Stimulated activated CD8-positive, alpha-beta memory T cell treated with anti-CD3 and anti-CD28 coated beads, Interleukin-15, amount 100 ng/mL, for 24 hours (primary cell): ENCODE data around the gene RELT.

Source experiments
- DNase-seq: peaks from one replicate; pipeline ENCODE4 v3.0.0-alpha.2; 2020; ENCODE audit warnings: low read depth

The RELT gene

DNA sequence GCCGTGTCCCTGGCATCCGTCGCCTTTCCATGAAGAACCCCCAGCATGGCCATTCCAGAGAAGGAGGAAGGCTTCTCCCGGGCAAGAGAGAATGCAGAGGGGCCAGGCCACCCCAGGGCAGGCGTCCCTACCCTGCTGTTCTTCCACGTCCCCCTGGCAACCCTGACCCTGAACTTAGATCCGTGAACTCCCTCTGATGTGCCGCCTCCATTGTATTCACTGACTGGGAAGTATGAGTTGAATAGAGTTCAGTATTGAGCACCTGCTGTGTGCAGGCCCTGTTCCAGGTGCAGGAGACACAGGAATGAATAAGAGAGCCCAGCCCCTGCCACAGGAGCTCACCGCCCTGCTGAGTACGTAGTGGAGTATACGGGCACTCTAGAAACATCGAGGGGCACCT, 29.1 kb upstream of the RELT start:
- no peak for DNase-seq

DNA sequence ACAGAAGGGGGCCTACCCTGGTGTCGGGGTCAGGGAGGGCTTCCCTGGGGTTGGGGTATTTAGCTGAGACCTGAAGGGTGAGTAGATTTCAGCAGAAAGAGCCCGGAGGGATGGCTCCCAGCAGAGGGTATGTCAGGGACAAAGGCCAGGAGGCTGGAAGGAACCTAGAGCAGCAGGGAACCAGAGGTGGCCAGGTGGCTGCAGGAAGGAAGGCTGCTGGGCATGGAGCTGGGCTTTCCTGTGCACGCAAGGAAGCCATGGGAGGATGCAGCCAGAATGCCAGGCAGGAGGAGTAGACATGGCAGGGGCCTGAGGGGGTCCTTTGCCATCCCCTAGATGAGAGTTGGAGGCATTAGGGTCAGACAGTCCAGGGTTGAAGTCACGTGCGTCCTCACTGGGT, 27.4 kb upstream of the RELT start:
- DNase-seq, result no peak

- no peak for DNase-seq
These were observed 26.6 kb upstream of the RELT start for GRCh38 chr11:73349633-73350032.

DNA sequence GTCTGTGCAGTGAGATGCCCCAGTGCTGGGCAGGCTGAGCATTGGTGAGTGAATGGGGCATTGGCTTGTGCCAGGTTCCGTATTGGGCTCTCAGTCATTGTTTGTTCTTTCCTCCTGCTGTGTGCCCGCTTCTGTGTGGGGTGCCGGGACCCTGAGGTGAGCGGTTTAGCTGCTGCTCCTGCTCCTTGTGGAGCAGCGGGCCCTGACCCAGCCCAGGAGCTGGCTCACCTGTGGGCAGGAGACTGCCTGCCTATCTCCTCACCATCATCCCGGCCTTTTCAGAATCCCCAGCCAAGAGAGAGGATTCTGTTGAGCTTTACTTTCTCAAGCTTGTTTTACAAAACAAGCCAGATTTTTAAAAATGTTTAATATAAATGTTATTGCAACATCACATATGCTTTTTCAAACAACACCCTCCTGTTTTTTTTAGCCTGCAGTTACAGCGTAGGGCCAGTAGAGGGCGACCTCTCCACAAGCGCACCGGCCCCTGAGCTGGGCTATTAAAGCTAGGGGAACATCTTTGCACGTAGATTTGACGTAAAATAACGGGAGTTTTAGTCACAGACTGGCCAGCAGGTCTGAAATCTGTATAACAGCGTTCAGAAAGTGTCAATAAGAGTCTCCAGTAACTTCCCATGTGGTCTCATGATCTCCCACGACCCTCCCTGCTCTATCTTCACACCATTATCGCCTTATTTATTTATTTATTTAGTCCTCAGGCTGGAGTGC, 25.1 kb upstream of the RELT start:
- DNase-seq, result no peak

DNA sequence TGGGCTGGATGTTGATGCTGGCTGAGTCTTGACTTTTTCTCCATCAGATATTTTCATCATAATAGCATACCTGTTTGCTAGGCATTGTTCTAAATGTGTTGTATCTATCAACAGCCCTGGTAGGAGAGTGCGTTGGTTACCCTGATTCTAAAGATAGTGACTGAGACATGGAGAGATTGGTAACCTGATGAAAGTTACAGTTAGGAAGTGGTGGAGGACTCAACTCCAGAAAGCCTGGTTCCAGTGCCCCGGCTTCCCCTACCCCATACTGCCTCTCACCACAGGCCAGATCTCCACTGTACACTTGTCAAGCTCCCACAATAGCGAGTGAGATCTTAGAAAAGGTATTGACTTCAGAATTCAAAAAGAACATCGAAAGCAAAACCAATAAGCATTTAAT, 22.8 kb upstream of the RELT start:
- no peak for DNase-seq

DNA sequence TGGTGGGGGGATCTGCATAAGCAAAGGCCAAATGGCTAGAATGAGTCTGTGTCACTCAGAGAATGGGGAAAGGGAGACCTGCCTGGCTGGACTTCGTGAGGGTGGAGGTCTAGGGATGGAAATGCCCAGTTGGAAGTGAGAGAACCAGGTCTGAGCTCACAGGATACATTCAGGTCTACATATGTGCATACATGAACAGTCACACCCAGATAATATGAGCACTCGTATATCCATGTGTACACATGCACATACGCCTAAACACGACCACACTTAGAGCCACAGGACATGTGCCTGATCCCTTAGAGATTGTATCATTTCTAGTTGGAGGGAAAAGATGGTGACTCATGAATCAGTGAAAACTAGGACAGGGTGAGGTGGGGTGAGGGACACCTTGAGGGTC, 21.1 kb upstream of the RELT start:
- DNase-seq, result no peak

DNA sequence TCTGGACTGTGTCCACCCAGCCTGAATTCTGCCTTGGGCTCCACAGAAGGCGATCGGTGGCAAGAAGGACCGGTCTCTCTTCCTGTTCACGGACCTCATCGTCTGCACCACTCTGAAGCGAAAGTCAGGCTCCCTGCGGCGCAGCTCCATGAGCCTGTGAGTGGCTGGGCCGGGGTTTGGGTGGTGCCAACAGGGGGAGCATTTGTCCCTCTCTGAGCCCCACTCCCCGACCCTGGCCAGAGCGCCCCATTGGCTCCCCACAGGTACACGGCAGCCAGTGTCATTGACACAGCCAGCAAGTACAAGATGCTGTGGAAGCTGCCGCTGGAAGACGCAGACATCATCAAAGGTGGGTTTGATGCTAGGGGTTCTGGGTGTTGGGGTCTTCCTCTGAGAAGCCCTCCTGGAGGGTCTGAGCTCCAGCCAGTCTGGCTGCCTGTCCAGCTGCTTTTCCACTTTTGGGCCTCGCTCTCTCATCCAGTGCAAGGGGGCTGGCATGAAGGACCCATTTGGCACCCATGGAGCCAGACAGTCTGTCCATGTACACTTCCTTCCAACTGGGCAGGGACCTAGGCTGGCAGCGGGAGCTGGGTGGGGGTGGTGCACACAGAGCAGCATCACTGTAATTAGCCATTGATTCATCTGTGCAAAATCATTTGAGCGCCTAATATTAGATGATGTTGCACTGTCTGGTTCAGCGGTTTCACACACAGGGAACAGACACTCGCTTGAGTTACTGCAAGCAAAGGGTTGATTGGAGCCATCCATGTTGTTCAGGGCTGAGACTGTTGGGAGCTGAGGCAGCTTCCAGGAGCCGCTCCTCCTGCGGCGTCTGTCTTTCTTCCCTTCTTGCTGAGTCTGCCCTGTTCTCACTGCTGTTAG, 19.0 kb upstream of the RELT start:
- no peak for DNase-seq

DNA sequence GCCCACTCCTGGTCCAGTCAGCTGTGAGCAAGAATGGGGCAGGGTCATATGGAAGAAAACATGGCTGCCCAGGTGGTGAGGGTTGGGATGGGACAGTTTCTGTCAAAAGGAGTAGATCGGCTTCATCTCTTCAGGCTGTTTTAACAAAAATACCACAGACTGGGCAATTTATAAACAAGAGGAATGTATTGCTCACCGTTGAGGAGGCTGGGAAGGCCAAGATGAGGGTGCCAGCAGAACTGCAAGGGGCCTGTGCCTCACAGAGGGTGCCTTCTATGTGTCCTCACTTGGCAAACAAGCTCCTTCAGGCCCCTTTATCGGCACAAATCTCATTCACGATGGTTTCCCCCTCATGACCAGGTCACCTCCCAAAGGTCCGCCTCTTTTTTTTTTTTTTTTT, 18.1 kb upstream of the RELT start:
- DNase-seq, result no peak

DNA sequence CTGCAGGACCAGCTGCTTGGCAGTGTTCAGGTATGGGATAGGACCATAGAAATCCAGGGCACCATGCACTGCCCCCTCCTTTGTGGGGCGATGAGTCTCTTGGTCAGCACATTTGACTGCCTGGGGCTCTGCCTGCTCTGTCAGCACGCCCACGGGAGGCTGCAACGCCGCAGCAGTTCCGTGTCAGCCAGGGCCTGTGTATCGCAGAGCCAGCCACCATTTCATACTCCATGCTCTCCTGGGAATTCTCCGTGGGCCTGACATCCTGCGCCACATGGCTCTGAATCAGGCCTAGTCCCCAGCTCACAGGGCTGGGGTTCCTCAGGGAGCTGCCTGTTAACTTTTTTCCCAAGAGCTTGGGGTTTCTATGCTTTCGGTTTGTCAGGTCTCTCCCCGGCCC, 16.9 kb upstream of the RELT start:
- DNase-seq, result no peak

DNA sequence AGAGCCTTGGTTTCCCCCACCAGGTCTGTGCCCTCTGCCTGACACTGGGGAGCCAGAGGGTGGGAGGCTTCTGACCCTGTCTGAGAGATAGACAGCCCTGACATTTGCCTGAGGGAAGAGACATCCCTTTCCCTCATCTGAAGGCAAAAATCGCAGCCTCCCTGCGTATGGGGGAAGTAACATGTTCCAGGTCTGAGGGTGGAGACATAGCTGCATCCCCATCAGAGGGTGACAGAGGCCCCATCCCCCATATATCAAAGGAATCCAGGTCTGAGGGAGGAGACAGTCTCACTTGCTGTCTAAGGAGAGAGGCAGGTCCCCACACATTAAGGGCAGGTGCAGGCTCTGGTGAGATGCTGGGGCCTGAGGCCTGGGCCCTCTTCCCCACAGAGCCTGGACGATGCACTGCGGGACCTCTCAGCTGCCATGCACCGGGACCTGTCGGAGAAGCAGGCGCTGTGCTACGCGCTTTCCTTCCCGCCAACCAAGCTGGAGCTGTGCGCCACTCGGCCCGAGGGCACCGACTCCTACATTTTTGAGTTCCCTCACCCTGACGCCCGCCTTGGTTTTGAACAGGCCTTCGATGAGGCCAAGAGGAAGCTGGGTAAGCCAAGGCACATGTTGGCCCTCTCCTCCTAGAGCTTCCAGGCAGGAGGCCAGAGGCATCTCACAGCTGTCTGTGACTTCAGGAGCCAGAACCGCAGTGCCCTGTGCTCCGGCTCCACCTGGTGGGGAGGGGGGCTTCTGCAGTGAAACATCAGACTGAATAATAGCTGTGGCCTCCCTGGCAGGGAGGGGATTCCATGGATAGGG, 16.1 kb upstream of the RELT start:
- DNase-seq, result no peak

DNA sequence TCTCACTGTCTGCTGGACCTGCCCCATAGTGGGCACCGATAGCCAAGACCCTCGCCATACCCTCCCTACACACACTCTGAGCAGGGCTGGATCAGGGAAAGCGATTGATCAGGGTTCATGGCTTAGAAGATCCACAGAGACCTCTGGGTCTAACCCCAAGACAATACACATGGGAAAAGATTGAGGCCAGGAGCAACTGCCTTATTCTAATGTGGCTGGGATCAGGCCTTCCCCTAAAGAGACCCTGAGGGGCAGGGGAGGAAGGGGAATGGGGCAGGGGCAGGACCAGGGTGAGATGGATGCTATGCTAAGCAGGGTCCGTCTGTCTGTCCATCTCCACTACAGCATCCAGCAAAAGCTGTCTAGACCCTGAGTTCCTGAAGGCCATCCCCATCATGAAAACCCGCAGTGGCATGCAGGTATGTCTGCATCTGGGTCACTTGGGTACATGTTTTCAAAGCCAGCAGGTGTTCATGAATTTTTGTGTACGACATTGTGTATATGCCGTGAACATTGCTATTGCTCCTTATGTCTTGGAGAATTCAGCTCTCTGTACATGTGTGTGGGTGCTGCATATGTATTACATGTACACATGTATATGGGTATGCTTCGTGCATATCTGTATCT, 15.3 kb upstream of the RELT start:
- DNase-seq, result no peak

- no peak for DNase-seq
These were observed 14.0 kb upstream of the RELT start for GRCh38 chr11:73361953-73362776.

DNA sequence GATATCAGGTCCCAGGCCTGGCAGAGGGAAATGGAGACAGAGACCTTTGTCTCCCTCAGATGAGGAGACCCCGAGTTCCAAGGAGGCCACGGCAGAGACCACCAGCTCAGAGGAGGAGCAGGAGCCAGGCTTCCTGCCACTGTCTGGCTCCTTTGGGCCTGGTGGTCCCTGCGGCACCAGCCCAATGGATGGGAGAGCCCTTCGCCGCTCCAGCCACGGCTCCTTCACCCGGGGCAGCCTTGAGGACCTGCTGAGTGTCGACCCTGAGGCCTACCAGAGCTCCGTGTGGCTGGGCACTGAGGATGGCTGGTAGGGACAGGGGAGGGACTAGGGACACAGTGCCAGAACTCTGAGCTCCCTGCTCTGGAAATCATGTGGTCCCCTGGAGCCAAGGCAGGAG, 13.1 kb upstream of the RELT start:
- no peak for DNase-seq

DNA sequence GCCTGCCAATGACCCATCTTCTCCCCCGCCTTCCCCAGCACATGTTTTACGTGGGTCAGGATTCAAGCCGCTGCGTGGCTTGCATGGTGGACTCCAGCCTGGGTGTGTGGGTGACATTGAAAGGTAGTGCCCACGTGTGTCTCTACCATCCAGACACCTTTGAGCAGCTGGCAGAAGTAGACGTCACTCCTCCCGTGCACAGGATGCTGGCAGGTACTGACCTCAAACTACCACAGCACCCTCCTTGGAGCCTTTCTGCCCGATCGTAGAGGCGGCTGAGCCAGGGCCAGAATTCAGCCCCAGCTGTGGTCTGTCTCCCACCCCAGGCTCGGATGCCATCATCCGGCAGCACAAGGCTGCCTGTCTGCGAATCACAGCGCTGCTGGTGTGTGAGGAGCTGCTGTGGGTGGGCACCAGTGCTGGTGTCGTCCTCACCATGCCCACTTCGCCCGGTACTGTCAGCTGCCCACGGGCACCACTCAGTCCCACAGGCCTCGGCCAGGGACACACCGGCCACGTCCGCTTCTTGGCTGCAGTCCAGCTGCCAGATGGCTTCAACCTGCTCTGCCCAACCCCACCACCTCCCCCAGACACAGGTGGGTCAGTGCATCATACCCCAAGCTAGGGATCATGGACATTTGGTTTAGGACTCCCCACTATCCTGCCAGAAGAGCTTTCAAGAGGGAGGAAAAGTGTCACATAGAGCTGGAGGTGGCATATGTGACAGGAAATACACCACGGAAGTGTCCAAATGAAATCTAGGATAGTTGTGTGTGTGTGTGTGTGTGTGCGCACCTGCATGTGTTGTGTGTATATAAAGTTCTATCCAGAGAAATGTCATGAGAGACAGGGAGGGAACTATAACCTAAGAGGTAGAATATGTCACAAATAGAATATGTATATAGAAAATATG, 10.6 kb upstream of the RELT start:
- no peak for DNase-seq

DNA sequence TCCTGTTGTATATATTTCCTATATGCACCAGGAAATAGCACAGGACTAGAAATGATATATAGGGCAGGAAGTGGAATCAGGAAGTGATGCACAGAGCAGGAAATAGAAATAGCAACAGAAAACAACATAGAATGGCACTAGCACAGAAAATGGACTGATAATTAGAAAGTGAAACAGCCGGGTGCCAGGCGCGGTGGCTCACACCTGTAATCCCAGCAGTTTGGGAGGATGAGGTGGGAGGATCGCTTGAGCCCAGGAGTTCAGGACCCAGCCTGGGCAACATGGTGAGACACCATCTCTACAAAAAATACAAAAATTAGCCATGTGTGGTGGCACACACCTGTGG, 10.0 kb upstream of the RELT start:
- no peak for DNase-seq

GRCh38 chr11:73366953-73367352, 9.2 kb upstream of the RELT start:
- DNase-seq, result no peak

DNA sequence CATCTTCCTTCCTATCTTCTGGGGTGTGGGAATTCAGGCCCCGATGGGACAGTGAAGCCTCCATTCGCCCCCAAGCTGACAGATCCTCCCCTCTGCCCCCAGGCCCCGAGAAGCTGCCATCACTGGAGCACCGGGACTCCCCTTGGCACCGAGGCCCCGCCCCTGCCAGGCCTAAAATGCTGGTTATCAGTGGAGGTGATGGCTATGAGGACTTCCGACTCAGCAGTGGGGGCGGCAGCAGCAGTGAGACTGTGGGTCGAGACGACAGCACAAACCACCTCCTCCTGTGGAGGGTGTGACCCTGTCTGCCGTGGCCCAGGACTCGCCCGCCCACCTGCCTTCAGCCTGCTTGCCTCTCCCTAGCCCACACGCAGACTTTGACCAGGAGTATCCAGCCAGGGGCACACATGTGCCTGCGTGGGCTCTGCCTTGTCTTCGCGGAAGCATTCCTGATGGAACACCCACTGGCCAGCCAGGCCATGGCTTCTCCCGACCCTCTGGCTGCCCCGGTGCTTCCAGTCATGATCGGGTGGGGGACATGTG, 8.6 kb upstream of the RELT start:
- no peak for DNase-seq

DNA sequence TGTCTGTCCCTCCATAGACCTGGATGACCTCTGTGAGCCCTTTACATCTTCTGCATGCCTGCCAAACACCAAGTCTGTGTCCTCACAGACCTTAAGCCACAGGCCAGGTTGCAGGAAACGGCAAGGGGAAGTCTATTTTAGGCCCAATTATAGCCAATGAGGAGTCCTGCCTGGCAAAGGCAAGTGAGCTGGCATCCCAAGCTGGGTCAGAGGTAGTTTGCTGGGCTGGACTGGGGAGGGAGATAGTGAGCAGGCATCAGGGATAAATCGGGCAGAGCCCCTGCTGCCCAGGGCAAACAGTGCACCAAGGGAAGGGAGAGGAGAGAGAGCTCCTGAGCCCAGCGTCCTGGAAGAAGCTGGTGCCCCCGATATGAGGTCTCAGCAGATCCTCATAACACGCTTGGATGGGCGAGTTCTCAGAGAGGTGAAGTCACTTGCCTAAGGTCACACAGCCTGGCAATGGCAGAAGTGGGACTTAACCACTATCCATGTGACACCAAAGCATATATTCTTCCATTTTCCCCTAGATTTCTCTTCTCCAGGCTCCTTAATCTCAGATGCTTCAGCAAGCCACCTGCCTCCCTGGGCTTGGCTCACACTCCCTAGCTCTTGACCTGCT, 3.7 kb upstream of the RELT start:
- no peak for DNase-seq

- no peak for DNase-seq
These were observed 2.0 kb upstream of the RELT start for GRCh38 chr11:73374151-73374550.

GRCh38 chr11:73375830-73376159, 404 bp upstream of the RELT start:
- DNase-seq, result no peak
